ENCODE data around the gene TNPO1.
"Not testable (repeated sequence)": the region's sequence is repeated elsewhere in the genome, so short reads cannot be mapped to it uniquely, and the experiment has no call there.

Gene TNPO1

DNA sequence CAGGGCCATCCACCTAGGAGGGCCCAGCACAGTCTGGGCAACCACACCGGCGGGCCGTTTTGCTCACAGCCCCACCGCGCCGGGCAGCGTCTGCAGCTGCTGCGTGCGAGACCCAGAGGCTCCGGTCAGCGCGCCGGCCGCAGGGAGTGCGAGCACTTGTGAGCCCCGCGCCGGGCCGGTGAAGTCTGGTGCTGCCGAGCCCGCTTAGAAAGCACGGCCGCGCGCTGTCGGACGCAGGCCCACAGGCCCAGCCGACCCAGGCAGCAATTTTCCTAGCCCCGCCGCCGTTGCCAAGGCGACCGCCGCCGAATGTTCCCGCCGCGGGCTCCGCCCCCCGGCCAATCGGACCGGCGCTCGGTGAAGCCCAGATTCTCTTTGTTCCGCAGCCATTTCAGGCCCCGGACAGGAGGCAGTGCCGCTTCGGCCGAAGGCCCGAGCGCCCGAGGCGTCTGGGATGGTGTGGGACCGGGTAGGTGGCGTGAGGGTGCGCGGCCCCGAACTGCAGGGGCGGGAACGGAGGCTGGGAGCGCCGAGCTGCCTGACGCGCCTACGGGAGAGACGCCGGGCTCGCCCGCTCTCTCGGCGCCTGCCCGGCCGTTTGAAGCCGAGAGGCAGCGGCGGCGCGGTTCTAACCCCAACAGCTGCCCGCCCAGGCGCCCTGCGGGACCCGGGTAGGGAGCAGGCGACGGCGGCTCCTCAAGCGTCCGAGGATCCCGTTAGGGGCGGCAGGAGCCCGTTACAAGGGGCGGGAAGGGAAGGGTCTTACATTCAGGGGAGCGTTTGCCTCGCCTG is at the start of gene TNPO1:
TNPO1 (plus strand) TSS at position 378 of the 792 bp plus-strand sequence; CDS start at position 455, 77 bp downstream.
- DNase-seq: peak; percentile 85

- no peak for DNase-seq
These were observed 49.0 kb upstream of the TNPO1 start for GRCh38 chr5:72767289-72768010.

GRCh38 chr5:72770266-72770665 is 46.2 kb upstream of the TNPO1 start:
- no peak for DNase-seq

DNA sequence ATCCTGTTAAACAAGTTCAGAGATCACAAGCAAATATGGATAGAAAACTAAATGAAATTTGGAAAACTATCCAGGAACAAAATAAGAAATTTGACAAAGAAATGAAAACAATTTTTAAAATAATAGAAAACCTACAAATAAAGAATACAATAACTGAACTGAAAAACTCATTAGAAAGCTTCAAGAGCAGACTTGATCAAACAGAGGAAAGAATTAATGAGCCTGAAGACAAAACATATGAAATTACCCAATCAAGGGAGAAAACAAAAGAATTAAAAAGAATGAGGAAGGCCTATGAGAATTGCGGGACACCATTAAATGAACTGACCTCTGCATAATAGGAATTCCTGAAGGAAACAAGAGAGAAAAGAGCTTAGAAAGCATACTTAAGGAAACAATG is 39.8 kb upstream of the TNPO1 start:
- DNase-seq: no peak

DNA sequence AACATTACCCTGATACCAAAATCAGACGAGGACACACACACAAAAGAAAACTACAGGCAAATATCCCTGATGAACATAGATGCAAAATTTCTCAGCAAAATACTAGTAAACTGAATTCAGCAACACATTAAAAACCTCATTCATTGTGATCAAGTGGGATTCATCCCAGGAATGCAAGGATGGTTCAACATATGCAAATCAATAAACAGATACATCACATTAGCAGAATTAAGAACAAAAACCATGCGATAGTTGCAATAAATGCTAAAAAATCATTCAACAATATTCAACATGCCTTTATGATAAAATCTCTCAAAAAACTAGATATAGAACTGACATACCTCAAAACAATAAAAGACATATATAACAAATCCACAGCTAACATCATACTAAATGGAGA is 36.9 kb upstream of the TNPO1 start:
- no peak for DNase-seq

DNA sequence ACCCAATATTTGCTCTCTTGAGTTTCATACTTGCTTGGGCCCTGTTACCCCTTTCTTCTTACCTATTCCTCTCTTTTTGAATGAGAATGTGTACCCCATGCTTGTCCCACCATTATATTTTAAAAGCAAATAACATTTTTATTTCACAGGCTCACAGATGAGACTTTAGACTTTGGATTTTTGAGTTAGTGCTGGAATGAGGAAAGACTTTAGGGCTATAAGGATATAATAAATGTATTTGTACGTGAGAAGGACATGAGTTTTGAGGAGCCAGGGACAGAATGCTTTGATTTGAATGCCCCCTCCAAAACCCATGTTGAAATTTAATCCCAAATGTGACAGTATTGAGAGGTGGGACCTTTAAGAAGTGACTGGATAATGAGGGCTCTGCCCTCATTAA is 33.1 kb upstream of the TNPO1 start:
- DNase-seq: no peak

- DNase-seq: no peak
These were observed 32.3 kb upstream of the TNPO1 start for GRCh38 chr5:72784129-72784528.

DNA sequence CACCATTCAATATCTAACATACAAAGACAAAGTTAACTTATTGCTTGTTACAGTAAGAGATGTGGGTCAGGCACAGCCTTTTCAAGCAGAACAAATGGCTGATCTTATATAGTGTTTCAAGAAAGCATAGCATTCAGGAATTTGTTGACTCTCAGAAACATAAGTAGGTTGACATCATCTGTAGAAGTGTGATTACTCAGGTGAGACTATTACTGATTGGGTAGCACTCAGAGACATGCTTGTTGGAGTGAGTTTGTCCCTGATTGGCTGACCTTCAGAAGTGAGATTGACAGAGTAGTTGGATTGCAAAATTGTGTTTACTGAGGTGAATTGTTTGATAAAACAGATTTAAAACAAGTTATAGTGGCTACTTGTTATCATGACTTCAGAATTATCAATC is 30.7 kb upstream of the TNPO1 start:
- no peak for DNase-seq

DNA sequence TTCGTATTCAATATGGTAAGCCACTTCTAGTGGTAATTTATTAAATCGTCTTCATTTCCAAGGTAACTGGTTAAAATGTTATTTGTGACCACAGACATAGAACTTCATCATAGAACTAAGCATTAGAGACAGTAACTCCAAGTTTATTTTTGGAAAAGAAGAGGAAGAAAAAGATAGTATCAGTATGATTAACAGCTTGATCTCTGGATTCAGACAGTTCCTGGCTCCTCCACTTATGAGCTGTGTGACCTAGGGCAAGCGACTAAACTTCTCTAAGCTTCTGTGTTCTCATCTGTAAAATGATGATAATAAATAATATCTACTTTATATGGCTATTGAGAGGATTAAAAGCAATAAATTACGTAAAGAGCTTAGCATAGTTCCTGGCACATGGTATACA is 29.8 kb upstream of the TNPO1 start:
- DNase-seq: no peak

- DNase-seq: no peak
These were observed 27.5 kb upstream of the TNPO1 start for GRCh38 chr5:72788866-72789505.

DNA sequence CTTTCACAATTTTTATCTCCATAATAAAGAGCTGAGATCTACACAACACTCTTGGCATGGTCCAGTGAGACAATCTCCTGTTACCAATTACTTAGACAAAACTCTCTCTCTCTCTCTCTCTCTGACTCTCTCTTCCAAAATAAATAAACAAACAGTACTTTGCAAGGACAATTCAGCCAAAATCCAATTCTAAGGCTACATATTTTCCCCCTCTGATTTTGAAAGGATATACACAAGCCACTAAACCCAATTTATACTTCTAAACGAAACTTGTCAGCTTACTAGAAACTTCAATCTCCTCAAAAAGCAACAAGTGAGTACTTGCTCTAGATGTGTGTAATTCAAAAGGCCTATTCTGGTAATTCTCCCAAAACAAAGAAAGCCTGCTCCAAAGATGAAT is 26.3 kb upstream of the TNPO1 start:
- no peak for DNase-seq

GRCh38 chr5:72792662-72793061 is 23.8 kb upstream of the TNPO1 start:
- DNase-seq: not testable (repeated sequence)

GRCh38 chr5:72796001-72796400 is 20.5 kb upstream of the TNPO1 start:
- DNase-seq: no peak

- no peak for DNase-seq
These were observed 16.7 kb upstream of the TNPO1 start for GRCh38 chr5:72799721-72800120.

DNA sequence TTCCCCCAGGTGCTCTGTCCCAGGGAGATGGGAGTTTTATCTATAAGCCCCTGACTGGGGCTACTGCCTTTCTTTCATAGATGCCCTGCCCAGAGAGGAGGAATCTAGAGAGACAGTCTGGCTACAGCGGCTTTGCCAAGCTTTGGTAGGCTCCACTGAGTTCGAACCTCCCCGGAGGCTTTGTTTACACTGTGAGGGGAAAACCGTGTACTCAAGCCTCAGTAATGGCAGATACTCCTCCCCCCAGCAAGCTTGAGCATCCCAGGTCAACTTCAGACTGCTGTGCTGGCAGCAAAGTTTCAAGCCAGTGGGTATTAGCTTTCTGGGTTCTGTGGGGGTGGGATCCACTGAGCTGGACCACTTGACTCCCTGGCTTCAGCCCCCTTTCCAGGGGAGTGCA is 7.8 kb upstream of the TNPO1 start:
- not testable (repeated sequence) for DNase-seq

DNA sequence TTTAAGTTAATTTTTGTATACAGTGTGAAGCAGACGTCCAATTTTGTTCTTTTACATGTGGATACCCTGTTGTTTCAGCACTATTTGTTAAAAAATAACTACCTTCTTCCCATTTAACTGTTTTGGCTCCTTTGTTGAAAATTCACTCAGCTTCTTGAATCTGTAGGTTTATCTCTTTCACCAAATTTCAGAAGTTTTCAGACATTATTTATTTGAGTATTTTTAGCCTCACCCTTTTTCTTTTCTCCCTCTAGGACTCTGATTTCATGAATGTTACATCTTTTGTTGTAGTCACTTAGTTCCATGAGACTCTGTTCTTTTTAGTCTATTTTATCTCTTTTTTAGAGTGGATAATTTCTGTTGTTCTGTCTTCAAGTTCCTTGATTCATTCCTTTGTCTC is 4.6 kb upstream of the TNPO1 start:
- no peak for DNase-seq

- no peak for DNase-seq
These were observed 4.0 kb upstream of the TNPO1 start for GRCh38 chr5:72812488-72812887.

- DNase-seq: no peak
These were observed 2.4 kb upstream of the TNPO1 start for GRCh38 chr5:72814104-72814503.

GRCh38 chr5:72814864-72815263 is 1.6 kb upstream of the TNPO1 start:
- DNase-seq: no peak

DNA sequence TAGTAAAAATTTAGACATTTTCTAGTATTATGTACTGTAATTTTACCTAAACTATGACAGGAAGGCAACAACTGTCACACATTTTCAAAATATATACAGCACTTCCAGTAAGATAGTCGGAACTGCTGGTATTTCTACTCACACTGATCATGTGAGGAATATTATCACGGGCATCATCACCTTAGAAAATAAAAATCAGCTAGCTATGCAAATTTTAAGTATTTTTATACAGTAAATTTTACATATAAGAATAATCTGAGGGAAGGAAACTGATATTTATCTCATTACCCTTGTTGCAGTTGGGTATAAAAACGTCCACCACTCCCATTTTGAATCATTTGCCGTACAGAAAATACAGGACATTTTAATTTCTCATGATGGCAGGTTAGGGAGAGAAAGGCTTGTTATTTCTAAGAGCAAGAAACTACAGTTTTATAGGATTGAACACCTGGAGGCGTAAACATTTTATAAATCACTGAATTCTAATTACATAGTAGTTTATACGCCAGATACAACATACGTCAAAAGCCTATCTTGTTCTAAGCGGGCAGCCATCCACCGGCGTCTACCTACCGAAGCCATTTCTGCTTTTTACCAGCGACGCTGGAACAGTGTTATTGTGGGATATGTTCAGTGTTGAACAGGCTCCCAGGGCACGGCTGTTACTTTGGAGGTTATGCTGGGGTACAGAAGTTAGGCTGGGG is 729 bp upstream of the TNPO1 start:
- no peak for DNase-seq

- DNase-seq: peak; percentile 52
These were observed 618 bp downstream of the TNPO1 start for GRCh38 chr5:72817076-72817481.

- DNase-seq: no peak
These were observed 1.3 kb downstream of the TNPO1 start for GRCh38 chr5:72817671-72818266.

All from stimulated activated CD4-positive, alpha-beta T cell treated with anti-CD3 and anti-CD28 coated beads, Interleukin-4, amount 100 ng/mL, for 24 hours (primary cell).